Peyer's patch (tissue), 4 donors: Measurements from ENCODE around the gene IL13RA1.

Source experiments
- CTCF ChIP-seq, 6 experiments: fragments of 450-650 bp in 4 of 6; fragments of 200-600 bp in 2 of 6; sonication (generic) in 1 of 6; IDR thresholded peaks; one replicate each; pipeline ENCODE4 v1.5.1; 2017 to 2019; ENCODE audit warnings: antibody characterized with exemption in 6 of 6, mild to moderate bottlenecking in 3 of 6, moderate library complexity in 1 of 6
- POLR2A ChIP-seq, 2 donors: fragments of 450-650 bp; IDR thresholded peaks; one replicate each; pipeline ENCODE4 v1.5.1; 2017; ENCODE audit warnings: antibody characterized with exemption in 2 of 2, mild to moderate bottlenecking in 2 of 2, moderate library complexity in 2 of 2

DNA sequence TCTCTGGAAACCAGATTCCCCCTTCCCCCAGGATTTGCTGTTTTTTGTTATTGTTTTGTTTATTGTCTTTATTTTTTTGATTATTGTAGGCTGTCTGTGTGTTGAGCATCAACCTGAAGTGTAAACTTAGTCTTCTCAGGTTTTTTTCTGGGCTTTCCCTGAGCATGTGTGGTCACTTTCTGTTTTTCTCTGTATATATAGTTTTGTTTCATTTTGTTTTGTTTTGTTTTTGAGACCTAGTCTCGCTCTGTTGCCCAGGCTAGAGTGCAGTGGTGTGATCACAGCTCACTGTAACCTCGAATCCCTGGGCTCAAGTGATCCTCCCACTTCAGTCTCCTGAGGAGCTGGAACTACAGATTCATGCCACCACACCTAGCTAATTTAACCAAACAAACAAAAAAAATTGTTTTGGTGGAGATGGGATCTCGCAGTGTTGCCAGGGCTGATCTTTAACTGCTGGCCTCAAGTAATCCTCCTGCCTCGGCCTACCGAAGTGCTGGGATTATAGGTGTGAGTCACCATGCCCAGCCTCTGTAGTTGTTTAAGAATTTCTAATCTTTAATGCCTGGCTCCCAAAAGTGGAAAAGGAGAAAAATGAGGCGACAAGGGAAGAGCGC lies 9.1 kb downstream of the IL13RA1 start:
- TF ChIP-seq CTCF (IDR thresholded peaks at IDR 0.05), result no peak
- no peak for TF ChIP-seq POLR2A (IDR thresholded peaks at IDR 0.05)
